Neural cell (in vitro differentiated cells): ENCODE data around the gene SPRING1. TPM values are rescaled to one million over a fixed set of nuclear protein-coding genes. Genes with fewer than 3 reads are reported as not detected.

Experiments
- H2AFZ ChIP-seq: fragments of 200-600, 300-800 bp; sonication (generic), shearing (Covaris generic); 2 replicates; pipeline ENCODE4 v1.6.0; 2014; ENCODE audit warnings: low read depth, mild to moderate bottlenecking, antibody characterized with exemption, low read length, moderate library complexity
- H3F3A ChIP-seq: fragments of 200-600 bp; shearing (Covaris generic); 2 replicates; pipeline ENCODE4 v1.6.1; 2016; ENCODE audit warnings: mild to moderate bottlenecking, moderate library complexity, mixed read lengths, antibody characterized with exemption, low read length; ENCODE audit not compliant: insufficient read depth, poor library complexity, severe bottlenecking
- H3K27ac ChIP-seq: fragments of 200-600, 300-800 bp; sonication (generic), shearing (Covaris generic); 2 replicates; pipeline ENCODE4 v1.5.1; 2014; ENCODE audit warnings: mild to moderate bottlenecking, low read length, moderate library complexity
- H3K27me3 ChIP-seq: fragments of 300-800, 200-600 bp; sonication (generic), shearing (Covaris generic); 2 replicates; pipeline ENCODE4 v1.6.0; 2014; ENCODE audit warnings: mild to moderate bottlenecking, low read depth, low read length, moderate library complexity; ENCODE audit not compliant: insufficient read depth
- H3K36me3 ChIP-seq: fragments of 300-800, 200-600 bp; sonication (generic), shearing (Covaris generic); 2 replicates; pipeline ENCODE4 v1.5.1; 2014; ENCODE audit warnings: mild to moderate bottlenecking, antibody characterized with exemption, low read length, moderate library complexity; ENCODE audit not compliant: insufficient read depth
- H3K4me2 ChIP-seq: fragments of 300-800, 200-600 bp; sonication (generic), shearing (Covaris generic); 2 replicates; pipeline ENCODE4 v1.6.0; 2014; ENCODE audit warnings: mild to moderate bottlenecking, low read length
- H3K4me3 ChIP-seq: fragments of 300-800, 200-600 bp; sonication (generic), shearing (Covaris generic); 2 replicates; pipeline ENCODE4 v1.5.1; 2014; ENCODE audit warnings: mild to moderate bottlenecking, low read length, moderate library complexity
- H3K79me2 ChIP-seq: fragments of 200-600 bp; shearing (Covaris generic); replicated peaks from 2 replicates; pipeline ENCODE4 v1.6.0; 2014; ENCODE audit warnings: mild to moderate bottlenecking, low read length, moderate library complexity; ENCODE audit not compliant: insufficient read depth
- H3K9ac ChIP-seq: fragments of 300-800, 200-600 bp; sonication (generic), shearing (Covaris generic); 2 replicates; pipeline ENCODE4 v1.6.1; 2016; ENCODE audit warnings: mild to moderate bottlenecking, low read length, mixed read lengths
- H3K9me2 ChIP-seq: fragments of 200-600 bp; shearing (Covaris generic); 2 replicates; pipeline ENCODE4 v1.6.1; 2016; ENCODE audit warnings: mild to moderate bottlenecking, low read length, mixed read lengths; ENCODE audit not compliant: insufficient read depth
- H3K9me3 ChIP-seq: fragments of 200-600, 300-800 bp; sonication (generic), shearing (Covaris generic); 2 replicates; pipeline ENCODE4 v1.6.1; 2016; ENCODE audit warnings: mild to moderate bottlenecking, mixed run types, low read length, moderate library complexity, mixed read lengths
- H4K20me1 ChIP-seq: fragments of 200-600 bp; shearing (Covaris generic); 2 replicates; pipeline ENCODE4 v1.6.1; 2016; ENCODE audit warnings: mild to moderate bottlenecking, mixed run types; ENCODE audit not compliant: insufficient read depth
- EP300 ChIP-seq: fragments of 450-650 bp; conservative IDR thresholded peaks from 2 replicates; pipeline ENCODE4 v1.6.1; 2014; ENCODE audit warnings: antibody characterized with exemption, mild to moderate bottlenecking, moderate library complexity; ENCODE audit not compliant: poor library complexity, severe bottlenecking
- EZH2 ChIP-seq: fragments of 200-600, 300-800 bp; shearing (Covaris generic), sonication (generic); IDR thresholded peaks from 2 replicates; pipeline ENCODE4 v1.6.1; 2014; ENCODE audit warnings: antibody characterized with exemption, low read length, borderline replicate concordance, mild to moderate bottlenecking; ENCODE audit not compliant: insufficient read depth, poor library complexity, severe bottlenecking
- MXI1 ChIP-seq: fragments of 450-650 bp; conservative IDR thresholded peaks from 2 replicates; pipeline ENCODE4 v1.6.1; 2014; ENCODE audit warnings: antibody characterized with exemption, mild to moderate bottlenecking; ENCODE audit not compliant: poor library complexity, severe bottlenecking
- POLR2AphosphoS5 ChIP-seq: IDR thresholded peaks from 2 replicates; pipeline ENCODE4 v1.6.1; 2012
- RAD21 ChIP-seq: fragments of 450-650 bp; conservative IDR thresholded peaks from 2 replicates; pipeline ENCODE4 v1.6.1; 2014; ENCODE audit warnings: antibody characterized with exemption, mild to moderate bottlenecking, moderate library complexity
- SMC3 ChIP-seq: fragments of 450-650 bp; conservative IDR thresholded peaks from 2 replicates; pipeline ENCODE4 v1.6.1; 2014; ENCODE audit warnings: antibody characterized with exemption, mild to moderate bottlenecking, moderate library complexity; ENCODE audit not compliant: poor library complexity
- TAF1 ChIP-seq: IDR thresholded peaks from 2 replicates; pipeline ENCODE4 v1.6.1; 2012; ENCODE audit warnings: low read depth
- polyA plus RNA-seq: library from polyadenylated mRNA; depleted of rRNA; stranded (reverse); fragments of >200 nt; gene quantifications from 2 replicates; pipeline ENCODE4 v1.2.3, GENCODE V29; 2014
- TF ChIP-seq, protein P1 (sequence below): IDR thresholded peaks from 2 replicates; pipeline ENCODE4 v1.6.1; 2012; ENCODE audit warnings: borderline replicate concordance
- TF ChIP-seq, protein P2 (sequence below): fragments of 450-650 bp; IDR thresholded peaks from 2 replicates; pipeline ENCODE4 v1.5.1; 2014; ENCODE audit warnings: antibody characterized with exemption, mild to moderate bottlenecking, moderate library complexity; ENCODE audit not compliant: poor library complexity, severe bottlenecking

Gene SPRING1
- polyA plus RNA-seq, 1 donor from 2014 or later, result 48.1 TPM

DNA sequence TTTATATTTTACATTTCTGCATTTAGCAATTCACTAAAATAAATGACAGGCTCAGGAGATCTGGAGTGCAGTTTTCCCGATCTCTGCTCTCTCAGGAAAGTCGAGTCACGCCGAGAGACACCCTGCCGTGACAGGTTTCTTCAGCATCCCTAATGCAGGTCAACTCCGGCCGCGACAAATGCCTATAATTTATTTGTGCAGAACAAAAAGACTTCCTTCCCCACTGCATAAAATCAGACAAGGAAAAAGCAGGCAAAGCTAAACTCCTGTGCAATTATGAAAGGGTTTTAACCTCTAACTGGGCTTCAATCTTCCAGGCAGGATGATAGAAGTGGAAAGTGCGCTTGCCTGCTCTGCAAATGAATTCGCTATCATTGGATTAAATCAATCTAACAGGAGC lies 28.1 kb downstream of the SPRING1 start:
- no peak overlapping the region for H2AFZ ChIP-seq
- no peaks in the 10 kb centered on the region for H3K9me2 ChIP-seq
- H3K9ac ChIP-seq, result peak overlapping the region; percentile 22
- H3K27ac ChIP-seq, result peak overlapping the region; percentile 29
- H3F3A ChIP-seq, result no peaks in the 10 kb centered on the region
- peak overlapping the region; percentile 14 for H3K4me3 ChIP-seq
- H3K79me2 ChIP-seq, result no peaks in the 10 kb centered on the region
- no peaks in the 10 kb centered on the region for H3K36me3 ChIP-seq
- H3K9me3 ChIP-seq, result no peaks in the 10 kb centered on the region
- H3K4me2 ChIP-seq, result no peak overlapping the region
- H3K27me3 ChIP-seq, result no peaks in the 10 kb centered on the region
- H4K20me1 ChIP-seq, result no peaks in the 10 kb centered on the region
- no peak for TF ChIP-seq SMC3
- TF ChIP-seq EZH2, result no peak
- no peak for TF ChIP-seq EP300
- TF ChIP-seq, protein P1, sequence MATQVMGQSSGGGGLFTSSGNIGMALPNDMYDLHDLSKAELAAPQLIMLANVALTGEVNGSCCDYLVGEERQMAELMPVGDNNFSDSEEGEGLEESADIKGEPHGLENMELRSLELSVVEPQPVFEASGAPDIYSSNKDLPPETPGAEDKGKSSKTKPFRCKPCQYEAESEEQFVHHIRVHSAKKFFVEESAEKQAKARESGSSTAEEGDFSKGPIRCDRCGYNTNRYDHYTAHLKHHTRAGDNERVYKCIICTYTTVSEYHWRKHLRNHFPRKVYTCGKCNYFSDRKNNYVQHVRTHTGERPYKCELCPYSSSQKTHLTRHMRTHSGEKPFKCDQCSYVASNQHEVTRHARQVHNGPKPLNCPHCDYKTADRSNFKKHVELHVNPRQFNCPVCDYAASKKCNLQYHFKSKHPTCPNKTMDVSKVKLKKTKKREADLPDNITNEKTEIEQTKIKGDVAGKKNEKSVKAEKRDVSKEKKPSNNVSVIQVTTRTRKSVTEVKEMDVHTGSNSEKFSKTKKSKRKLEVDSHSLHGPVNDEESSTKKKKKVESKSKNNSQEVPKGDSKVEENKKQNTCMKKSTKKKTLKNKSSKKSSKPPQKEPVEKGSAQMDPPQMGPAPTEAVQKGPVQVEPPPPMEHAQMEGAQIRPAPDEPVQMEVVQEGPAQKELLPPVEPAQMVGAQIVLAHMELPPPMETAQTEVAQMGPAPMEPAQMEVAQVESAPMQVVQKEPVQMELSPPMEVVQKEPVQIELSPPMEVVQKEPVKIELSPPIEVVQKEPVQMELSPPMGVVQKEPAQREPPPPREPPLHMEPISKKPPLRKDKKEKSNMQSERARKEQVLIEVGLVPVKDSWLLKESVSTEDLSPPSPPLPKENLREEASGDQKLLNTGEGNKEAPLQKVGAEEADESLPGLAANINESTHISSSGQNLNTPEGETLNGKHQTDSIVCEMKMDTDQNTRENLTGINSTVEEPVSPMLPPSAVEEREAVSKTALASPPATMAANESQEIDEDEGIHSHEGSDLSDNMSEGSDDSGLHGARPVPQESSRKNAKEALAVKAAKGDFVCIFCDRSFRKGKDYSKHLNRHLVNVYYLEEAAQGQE, result no peak
- TF ChIP-seq RAD21, result no peak

DNA sequence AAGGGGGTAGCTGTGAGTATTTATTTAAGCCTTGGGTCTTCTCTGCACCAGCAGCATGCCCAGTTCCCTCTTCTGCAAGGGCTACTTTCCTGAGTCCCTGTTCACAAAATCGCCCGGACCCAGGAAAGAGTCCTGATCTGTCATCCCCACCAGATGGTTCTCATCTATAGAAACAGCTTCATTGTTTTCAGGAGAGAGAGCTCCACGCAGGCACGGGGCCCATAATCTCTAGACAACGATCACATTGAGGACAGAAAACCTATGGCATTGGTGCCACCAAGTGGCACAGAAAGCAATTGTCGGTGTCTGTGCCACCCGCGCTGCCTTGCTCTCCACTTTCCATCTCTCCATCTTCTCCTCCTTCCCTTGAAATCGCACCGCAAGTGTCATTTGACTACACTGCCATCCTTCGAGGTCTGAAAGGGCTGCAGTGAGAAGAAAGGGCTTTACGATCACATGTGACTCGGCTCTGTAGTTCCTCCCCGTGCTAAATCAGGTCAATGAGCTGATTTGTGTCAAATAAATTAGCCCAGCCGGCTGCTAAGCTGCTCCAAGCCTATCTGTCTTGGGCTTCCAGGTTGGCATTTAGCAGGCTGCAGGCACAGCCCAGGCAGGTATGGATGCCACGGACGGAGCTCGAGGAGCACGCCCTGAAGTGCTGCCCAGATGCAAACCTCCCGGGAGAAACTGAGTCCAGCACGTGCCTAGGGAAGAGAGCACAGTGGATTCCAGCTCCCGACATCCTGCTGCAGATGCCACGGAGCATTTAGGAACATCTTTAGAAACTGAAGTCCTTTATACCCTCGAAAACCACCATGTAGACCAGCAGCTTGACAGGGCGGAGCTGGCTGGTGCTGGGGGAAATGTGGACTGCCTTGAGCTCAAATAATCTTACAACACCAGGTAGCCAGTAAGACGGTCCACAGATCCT lies 28.8 kb downstream of the SPRING1 start:
- no peaks in the 10 kb centered on the region for H3K9me3 ChIP-seq
- H3K27ac ChIP-seq, result peak overlapping the region; percentile 52
- no peaks in the 10 kb centered on the region for H3K9me2 ChIP-seq
- H3K4me2 ChIP-seq, result no peak overlapping the region
- no peaks in the 10 kb centered on the region for H3K27me3 ChIP-seq
- no peaks in the 10 kb centered on the region for H3F3A ChIP-seq
- no peaks in the 10 kb centered on the region for H4K20me1 ChIP-seq
- peak overlapping the region; percentile 40 for H2AFZ ChIP-seq
- no peak for TF ChIP-seq EZH2
- TF ChIP-seq, protein P2, sequence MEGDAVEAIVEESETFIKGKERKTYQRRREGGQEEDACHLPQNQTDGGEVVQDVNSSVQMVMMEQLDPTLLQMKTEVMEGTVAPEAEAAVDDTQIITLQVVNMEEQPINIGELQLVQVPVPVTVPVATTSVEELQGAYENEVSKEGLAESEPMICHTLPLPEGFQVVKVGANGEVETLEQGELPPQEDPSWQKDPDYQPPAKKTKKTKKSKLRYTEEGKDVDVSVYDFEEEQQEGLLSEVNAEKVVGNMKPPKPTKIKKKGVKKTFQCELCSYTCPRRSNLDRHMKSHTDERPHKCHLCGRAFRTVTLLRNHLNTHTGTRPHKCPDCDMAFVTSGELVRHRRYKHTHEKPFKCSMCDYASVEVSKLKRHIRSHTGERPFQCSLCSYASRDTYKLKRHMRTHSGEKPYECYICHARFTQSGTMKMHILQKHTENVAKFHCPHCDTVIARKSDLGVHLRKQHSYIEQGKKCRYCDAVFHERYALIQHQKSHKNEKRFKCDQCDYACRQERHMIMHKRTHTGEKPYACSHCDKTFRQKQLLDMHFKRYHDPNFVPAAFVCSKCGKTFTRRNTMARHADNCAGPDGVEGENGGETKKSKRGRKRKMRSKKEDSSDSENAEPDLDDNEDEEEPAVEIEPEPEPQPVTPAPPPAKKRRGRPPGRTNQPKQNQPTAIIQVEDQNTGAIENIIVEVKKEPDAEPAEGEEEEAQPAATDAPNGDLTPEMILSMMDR, result peak; percentile 92
- peak; percentile 45 for TF ChIP-seq TAF1
- peak; percentile 96 for TF ChIP-seq RAD21
- no peak for TF ChIP-seq MXI1
- TF ChIP-seq POLR2AphosphoS5, result peak; percentile 8
- TF ChIP-seq EP300, result no peak
- TF ChIP-seq, protein P1, result peak; percentile 43
- peak; percentile 93 for TF ChIP-seq SMC3
- peak overlapping the region; percentile 52 for H3K9ac ChIP-seq
- no peaks in the 10 kb centered on the region for H3K36me3 ChIP-seq
- peak overlapping the region; percentile 14 for H3K4me3 ChIP-seq
- H3K79me2 ChIP-seq, result no peaks in the 10 kb centered on the region
